CD8-positive, alpha-beta memory T cell (primary cell): ENCODE data around the gene AP3D1. TPM values are rescaled to one million over a fixed set of nuclear protein-coding genes. Genes with fewer than 3 reads are reported as not detected.
A peak's percentile ranks its signal among the peaks of the same experiment; 100 is the strongest.

Experiments
- CTCF ChIA-PET: fragments of 350-600 bp; sonication (Branson Sonifier 250); formaldehyde crosslinking; loops from one replicate; lab custom pipeline; 2021; ENCODE audit warnings: antibody characterized with exemption; lab: Charles Lee
- POLR2A ChIA-PET: fragments of 350-600 bp; sonication (Branson Sonifier 250); formaldehyde crosslinking; loops from one replicate; lab custom pipeline; 2021; ENCODE audit warnings: antibody characterized with exemption; lab: Charles Lee
- DNase-seq, 5 donors: peaks; one replicate each; pipeline versions ENCODE4 v3.0.0 to v3.0.0-alpha.2; 2020 to 2022; ENCODE audit warnings: mixed read lengths in 1 of 5
- H3K27ac ChIP-seq: one replicate; pipeline ENCODE4 v1.7.0; 2013; ENCODE audit warnings: low read depth, mild to moderate bottlenecking, low read length, moderate library complexity
- H3K27me3 ChIP-seq: 2 replicates; pipeline ENCODE4 v1.7.0; 2013; ENCODE audit warnings: low read length, mild to moderate bottlenecking; ENCODE audit not compliant: insufficient read depth, poor library complexity, severe bottlenecking
- H3K36me3 ChIP-seq: 2 replicates; pipeline ENCODE4 v1.7.0; 2013; ENCODE audit warnings: mild to moderate bottlenecking, low read length, moderate library complexity; ENCODE audit not compliant: insufficient read depth
- H3K4me1 ChIP-seq: 2 replicates; pipeline ENCODE4 v1.7.0; 2013; ENCODE audit warnings: mild to moderate bottlenecking, low read length, moderate library complexity; ENCODE audit not compliant: insufficient read depth
- H3K4me3 ChIP-seq: 2 replicates; pipeline ENCODE4 v1.7.0; 2013; ENCODE audit warnings: mild to moderate bottlenecking, low read length
- H3K9me3 ChIP-seq: 2 replicates; pipeline ENCODE4 v1.7.0; 2013; ENCODE audit warnings: mild to moderate bottlenecking, low read length
- H3K27ac Mint-ChIP-seq, 8 donors: one replicate each; pipeline ENCODE4 v1.8.0; 2020 to 2021; ENCODE audit warnings: mixed read lengths in 8 of 8, mild to moderate bottlenecking in 6 of 8, inconsistent platforms in 3 of 8, moderate library complexity in 3 of 8
- H3K27me3 Mint-ChIP-seq, 2 donors: one replicate each; pipeline ENCODE4 v1.8.0; 2020 to 2021; ENCODE audit warnings: mixed read lengths in 2 of 2, mild to moderate bottlenecking in 1 of 2, moderate library complexity in 1 of 2
- H3K36me3 Mint-ChIP-seq, 3 donors: one replicate each; pipeline ENCODE4 v1.8.0; 2020 to 2021; ENCODE audit warnings: mixed read lengths in 3 of 3, inconsistent platforms in 1 of 3, mild to moderate bottlenecking in 1 of 3
- H3K4me1 Mint-ChIP-seq, 3 donors: one replicate each; pipeline ENCODE4 v1.8.0; 2020 to 2021; ENCODE audit warnings: mixed read lengths in 3 of 3, inconsistent platforms in 1 of 3, mild to moderate bottlenecking in 1 of 3
- H3K4me3 Mint-ChIP-seq, 7 donors: one replicate each; pipeline ENCODE4 v1.8.0; 2020 to 2021; ENCODE audit warnings: mixed read lengths in 7 of 7, mild to moderate bottlenecking in 6 of 7, moderate library complexity in 4 of 7, inconsistent platforms in 2 of 7
- H3K9me3 Mint-ChIP-seq, 5 donors: one replicate each; pipeline ENCODE4 v1.8.0; 2020 to 2022; ENCODE audit warnings: mixed read lengths in 5 of 5, mild to moderate bottlenecking in 3 of 5, moderate library complexity in 2 of 5, inconsistent platforms in 1 of 5
- polyA plus RNA-seq: library from polyadenylated mRNA; unstranded; fragments of 300-500 nt; fragmentation: Illumina TruSeq; gene quantifications from one replicate; pipeline ENCODE4 v1.2.3, GENCODE V29; 2021
- total RNA-seq, 2 experiments: library from RNA; stranded (reverse); gene quantifications; one replicate each; pipeline ENCODE4 v1.2.3, GENCODE V29; 2021

The AP3D1 gene
- total and polyA plus RNA-seq, 3 experiments from 2014 or later: 44.2 to 99.2 (median 96.5) TPM

DNA sequence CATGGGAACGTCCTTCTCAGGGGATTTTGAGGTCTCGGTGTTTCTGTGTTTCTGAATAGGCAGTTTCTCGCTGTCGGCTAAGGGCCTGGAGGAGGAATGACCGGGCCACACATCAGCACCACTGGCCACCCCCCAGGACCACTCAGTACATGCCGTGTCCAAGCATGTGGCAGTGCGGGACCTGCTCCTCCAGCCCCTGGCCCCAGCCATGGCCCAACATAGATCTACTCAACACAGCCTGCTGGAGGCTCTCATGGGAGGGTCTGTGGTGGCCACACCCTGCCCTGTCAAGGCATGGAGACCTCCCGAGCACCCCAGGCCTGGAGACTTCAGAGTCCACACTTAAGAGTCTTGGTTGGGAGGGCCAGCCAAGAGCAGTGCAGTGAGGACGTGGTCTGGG is 37.1 kb downstream of the AP3D1 start:
- Histone ChIP-seq H3K4me3 (no peak overlapping the region), H3K27me3 (no peaks in the 10 kb centered on the region), H3K4me1 (no peaks in the 10 kb centered on the region), H3K27ac (no peak overlapping the region), H3K9me3 (no peaks in the 10 kb centered on the region), H3K36me3 (peaks cover 44% of the 10 kb centered on the region)
- DNase-seq: no peak
- Mint-ChIP-seq H3K9me3 (no peaks in the 10 kb centered on the region), H3K27ac (peak overlapping the region in 5 of 8 donors; percentile 7 to 40 (median 37)), H3K36me3 (peaks cover 0 to 88% (median 11%) of the 10 kb centered on the region in 3 donors), H3K4me1 (peaks cover 12 to 17% (median 15%) of the 10 kb centered on the region in 3 donors), H3K4me3 (no peak overlapping the region), H3K27me3 (peaks cover 0 to 2% of the 10 kb centered on the region in 2 donors)
- POLR2A ChIA-PET: no interaction called here
- CTCF ChIA-PET: interaction anchor here (1.2 kb wide), 1 partner anchor 9 kb away, joined by 3 read pairs; no protein-coding TSS in a partner anchor

DNA sequence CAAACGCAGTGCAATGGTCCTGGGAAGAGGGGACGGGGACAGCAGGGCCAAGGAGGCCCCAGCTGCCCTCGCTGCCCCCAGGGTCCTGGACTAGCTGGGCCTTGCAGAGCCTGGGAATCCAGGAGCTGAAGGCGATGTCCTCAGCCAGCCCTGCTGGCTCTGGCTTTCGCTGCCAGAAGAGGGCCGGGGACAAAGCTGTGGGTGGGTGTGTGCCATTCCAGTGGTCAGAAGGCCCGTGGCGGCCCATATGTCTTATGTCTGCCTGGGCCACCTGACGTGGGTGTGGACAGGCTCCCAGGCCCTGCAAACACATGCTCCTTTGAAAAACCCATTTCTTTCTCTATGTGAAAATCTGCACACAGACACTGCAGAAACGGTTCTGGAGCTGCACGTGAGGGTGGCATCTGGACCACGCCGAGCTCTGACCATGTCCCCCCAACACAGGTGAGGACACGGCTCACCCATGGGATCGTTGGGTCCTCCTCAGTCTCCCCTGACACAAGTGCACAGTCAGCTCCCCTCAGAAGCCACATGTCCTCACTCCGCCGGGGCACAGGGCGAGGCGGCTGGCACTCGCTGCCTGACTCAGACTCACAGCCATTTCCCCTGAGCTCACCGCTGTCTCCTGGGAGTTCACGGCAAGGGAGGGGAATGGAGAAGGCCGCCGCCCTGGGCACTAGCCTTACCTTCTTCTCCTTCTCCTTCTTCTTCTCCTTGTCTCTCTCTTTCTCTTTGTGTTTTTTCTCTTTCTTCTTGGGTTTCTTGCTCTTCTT is 37.7 kb downstream of the AP3D1 start:
- ChIA-PET CTCF (interaction anchor here (1.0 to 1.2 kb wide), 2 partner anchors 9 to 10 kb away, joined by 3 read pairs; no protein-coding TSS in a partner anchor), POLR2A (no interaction called here)
- Histone ChIP-seq H3K4me3 (no peak overlapping the region), H3K36me3 (peaks cover 44% of the 10 kb centered on the region), H3K9me3 (no peaks in the 10 kb centered on the region), H3K27ac (no peak overlapping the region), H3K4me1 (no peaks in the 10 kb centered on the region), H3K27me3 (no peaks in the 10 kb centered on the region)
- Mint-ChIP-seq H3K36me3 (peaks cover 0 to 86% (median 9%) of the 10 kb centered on the region in 3 donors), H3K27me3 (peaks cover 0 to 2% of the 10 kb centered on the region in 2 donors), H3K4me3 (no peak overlapping the region), H3K27ac (peak overlapping the region in 4 of 8 donors; percentile 7 to 40 (median 30)), H3K9me3 (no peaks in the 10 kb centered on the region), H3K4me1 (peaks cover 12 to 17% (median 15%) of the 10 kb centered on the region in 3 donors)
- DNase-seq: no peak

GRCh38 chr19:2112516-2113320 is 38.6 kb downstream of the AP3D1 start:
- CTCF ChIA-PET: interaction anchor here (1.0 kb wide), 1 partner anchor 11 kb away, joined by 3 read pairs; no protein-coding TSS in a partner anchor
- Histone ChIP-seq H3K4me3 (no peak overlapping the region), H3K9me3 (no peaks in the 10 kb centered on the region), H3K36me3 (peaks cover 35% of the 10 kb centered on the region), H3K27ac (no peak overlapping the region), H3K27me3 (no peaks in the 10 kb centered on the region), H3K4me1 (no peaks in the 10 kb centered on the region)
- peak overlapping the region in 5 of 7 donors; percentile 5 to 44 (median 23) for H3K4me3 Mint-ChIP-seq
- no peaks in the 10 kb centered on the region for H3K9me3 Mint-ChIP-seq
- DNase-seq: peak in 1 of 5 donors; percentile 55
- H3K27ac Mint-ChIP-seq: peak overlapping the region; percentile 39 to 95 (median 72)
- H3K36me3 Mint-ChIP-seq: peaks cover 0 to 86% (median 12%) of the 10 kb centered on the region in 3 donors
- POLR2A ChIA-PET: interaction anchor here (0.6 to 1.3 kb wide), 2 partner anchors 18 to 27 kb away, joined by 3 to 7 read pairs; no protein-coding TSS in a partner anchor
- peaks cover 0 to 2% of the 10 kb centered on the region in 2 donors for H3K27me3 Mint-ChIP-seq
- H3K4me1 Mint-ChIP-seq: peaks cover 12 to 17% (median 15%) of the 10 kb centered on the region in 3 donors

GRCh38 chr19:2111886-2112285 is 39.5 kb downstream of the AP3D1 start:
- no peak overlapping the region for H3K4me3 ChIP-seq
- Mint-ChIP-seq H3K36me3 (peaks cover 4 to 85% (median 12%) of the 10 kb centered on the region in 3 donors), H3K27ac (peak overlapping the region in 3 of 8 donors; percentile 54 to 95 (median 66)), H3K9me3 (no peaks in the 10 kb centered on the region), H3K4me3 (peak overlapping the region in 1 of 7 donors; percentile 5), H3K4me1 (peaks cover 12 to 17% (median 15%) of the 10 kb centered on the region in 3 donors), H3K27me3 (peaks cover 0 to 2% of the 10 kb centered on the region in 2 donors)
- DNase-seq: no peak
- no peak overlapping the region for H3K27ac ChIP-seq
- H3K4me1 ChIP-seq: no peaks in the 10 kb centered on the region
- ChIA-PET POLR2A (interaction anchor here (0.6 to 1.3 kb wide), 2 partner anchors 17 to 26 kb away, joined by 3 to 7 read pairs; no protein-coding TSS in a partner anchor), CTCF (no interaction called here)
- H3K27me3 ChIP-seq: no peaks in the 10 kb centered on the region
- H3K9me3 ChIP-seq: no peaks in the 10 kb centered on the region
- H3K36me3 ChIP-seq: peaks cover 27% of the 10 kb centered on the region

- no peaks in the 10 kb centered on the region for H3K4me1 ChIP-seq
Observed at GRCh38 chr19:2111425-2111824, 39.9 kb downstream of the AP3D1 start.

DNA sequence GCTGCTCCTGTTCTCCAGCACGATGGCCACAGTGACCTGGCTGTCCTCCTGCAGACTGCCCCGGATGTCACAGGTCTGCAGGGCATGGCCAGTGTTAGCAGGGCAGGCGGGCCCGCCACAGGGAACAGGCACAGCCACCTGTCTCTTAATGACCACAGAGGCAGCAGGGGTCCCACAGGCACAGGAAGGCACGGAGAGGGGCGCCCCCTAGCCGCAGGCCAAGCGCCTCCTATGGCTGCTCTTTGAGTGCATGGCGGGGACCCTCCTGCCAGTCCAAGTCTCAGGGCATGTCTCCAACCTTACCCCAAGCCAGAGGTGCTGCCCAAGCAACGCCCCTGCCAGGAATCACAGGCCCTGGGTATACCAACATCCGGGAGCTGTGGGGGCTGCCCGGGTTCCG is 40.5 kb downstream of the AP3D1 start:
- no peaks in the 10 kb centered on the region for H3K9me3 Mint-ChIP-seq
- peak in 1 of 5 donors; percentile 19 for DNase-seq
- H3K4me3 Mint-ChIP-seq: no peak overlapping the region
- Histone ChIP-seq H3K4me1 (no peaks in the 10 kb centered on the region), H3K27ac (no peak overlapping the region), H3K36me3 (peaks cover 26% of the 10 kb centered on the region), H3K4me3 (no peak overlapping the region), H3K9me3 (no peaks in the 10 kb centered on the region), H3K27me3 (no peaks in the 10 kb centered on the region)
- peaks cover 9 to 86% (median 20%) of the 10 kb centered on the region in 3 donors for H3K36me3 Mint-ChIP-seq
- peaks cover 0 to 2% of the 10 kb centered on the region in 2 donors for H3K27me3 Mint-ChIP-seq
- CTCF ChIA-PET: interaction anchor here (1.0 to 1.1 kb wide), 2 partner anchors 41 to 58 kb away, joined by 3 to 5 read pairs; no protein-coding TSS in a partner anchor
- H3K27ac Mint-ChIP-seq: no peak overlapping the region
- POLR2A ChIA-PET: no interaction called here
- H3K4me1 Mint-ChIP-seq: peaks cover 14 to 17% (median 15%) of the 10 kb centered on the region in 3 donors

More at GRCh38 chr19:2111425-2111824, 39.9 kb downstream of the AP3D1 start:
- peaks cover 14 to 17% (median 15%) of the 10 kb centered on the region in 3 donors for H3K4me1 Mint-ChIP-seq
- ChIA-PET POLR2A (interaction anchor here (1.3 kb wide), 1 partner anchor 16 kb away, joined by 3 read pairs; no protein-coding TSS in a partner anchor), CTCF (interaction anchor here (1.0 kb wide), 1 partner anchor 41 kb away, joined by 3 read pairs; no protein-coding TSS in a partner anchor)
- no peak overlapping the region for H3K27ac Mint-ChIP-seq
- peaks cover 0 to 2% of the 10 kb centered on the region in 2 donors for H3K27me3 Mint-ChIP-seq
- no peak overlapping the region for H3K4me3 ChIP-seq
- H3K9me3 ChIP-seq: no peaks in the 10 kb centered on the region
- no peak overlapping the region for H3K4me3 Mint-ChIP-seq
- no peak overlapping the region for H3K27ac ChIP-seq
- peaks cover 9 to 85% (median 16%) of the 10 kb centered on the region in 3 donors for H3K36me3 Mint-ChIP-seq
- no peaks in the 10 kb centered on the region for H3K27me3 ChIP-seq
- H3K36me3 ChIP-seq: peaks cover 23% of the 10 kb centered on the region
- no peak for DNase-seq
- H3K9me3 Mint-ChIP-seq: no peaks in the 10 kb centered on the region

DNA sequence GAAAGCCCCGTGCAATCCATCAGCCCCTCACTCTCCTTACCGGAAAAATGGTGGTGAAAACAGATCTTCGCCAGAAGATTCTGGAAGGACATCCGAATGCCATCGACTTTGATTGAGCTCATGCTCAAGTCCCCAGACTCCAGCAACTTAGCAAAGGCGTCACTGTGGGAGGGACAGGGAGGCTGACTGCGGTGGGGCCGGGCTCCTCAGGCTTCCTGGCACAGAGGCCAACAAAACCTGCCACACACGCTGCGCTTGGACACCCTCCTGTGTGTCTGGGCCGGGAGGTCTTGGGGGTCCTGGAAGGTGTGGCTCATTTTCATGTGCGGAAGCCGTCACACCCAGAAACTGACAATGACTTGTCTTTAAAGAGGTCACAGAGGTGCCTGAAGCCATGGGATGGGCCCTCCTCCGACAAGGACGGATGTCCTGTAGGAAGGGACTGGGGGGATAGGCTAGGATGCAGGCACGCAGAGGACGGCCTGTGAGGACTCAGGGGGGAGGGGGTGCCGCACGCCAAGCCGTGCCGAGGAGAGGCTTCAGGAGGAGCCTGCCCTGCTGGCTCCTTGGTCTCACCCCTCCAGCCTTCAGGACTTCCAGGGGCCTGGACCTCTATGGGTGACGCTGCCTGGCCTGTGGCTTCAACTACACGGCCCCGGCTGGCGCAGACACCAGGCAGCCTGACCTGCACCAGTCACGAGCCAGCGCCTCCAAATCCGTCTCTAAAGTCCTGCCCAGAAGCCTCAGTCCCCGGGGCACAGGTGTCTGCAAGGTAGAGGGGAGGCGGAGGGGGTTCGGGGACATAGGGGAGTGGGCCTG is 42.1 kb downstream of the AP3D1 start:
- Mint-ChIP-seq H3K27ac (no peak overlapping the region), H3K36me3 (peaks cover 20 to 86% (median 26%) of the 10 kb centered on the region in 3 donors), H3K27me3 (peaks cover 0 to 2% of the 10 kb centered on the region in 2 donors), H3K4me3 (no peak overlapping the region), H3K4me1 (peaks cover 14 to 17% (median 15%) of the 10 kb centered on the region in 3 donors), H3K9me3 (peaks cover 0 to 3% (median 0%) of the 10 kb centered on the region in 5 donors)
- Histone ChIP-seq H3K4me3 (no peak overlapping the region), H3K9me3 (no peaks in the 10 kb centered on the region), H3K36me3 (peaks cover 15% of the 10 kb centered on the region), H3K27me3 (no peaks in the 10 kb centered on the region), H3K4me1 (no peaks in the 10 kb centered on the region), H3K27ac (no peak overlapping the region)
- POLR2A ChIA-PET: interaction anchor here (0.6 kb wide), 1 partner anchor 33 kb away, joined by 3 read pairs; no protein-coding TSS in a partner anchor
- DNase-seq: no peak
- CTCF ChIA-PET: no interaction called here
